Type B pancreatic cell (in vitro differentiated cells): ENCODE results near the gene MEIS2. TPM values are rescaled to one million over a fixed set of nuclear protein-coding genes. Genes with fewer than 3 reads are reported as not detected.

Experiments used
- DNase-seq: peaks from one replicate; pipeline ENCODE4 v3.0.0; 2021; ENCODE audit warnings: mixed read lengths; ENCODE audit not compliant: unreplicated experiment; ENCODE audit errors: extremely low spot score
- H3K27ac Mint-ChIP-seq: 2 replicates; pipeline ENCODE4 v1.8.0; 2021; ENCODE audit warnings: mild to moderate bottlenecking, mixed read lengths
- H3K27me3 Mint-ChIP-seq: 2 replicates; pipeline ENCODE4 v1.8.0; 2021; ENCODE audit warnings: mixed read lengths
- H3K36me3 Mint-ChIP-seq: 2 replicates; pipeline ENCODE4 v1.8.0; 2021; ENCODE audit warnings: mixed read lengths
- H3K4me1 Mint-ChIP-seq: one replicate; pipeline ENCODE4 v1.8.0; 2021; ENCODE audit warnings: mixed read lengths; ENCODE audit not compliant: unreplicated experiment
- H3K4me3 Mint-ChIP-seq: 2 replicates; pipeline ENCODE4 v1.8.0; 2021; ENCODE audit warnings: mild to moderate bottlenecking, mixed read lengths
- H3K9me3 Mint-ChIP-seq: 2 replicates; pipeline ENCODE4 v1.8.0; 2021; ENCODE audit warnings: mixed read lengths
- CTCF ChIP-seq: fragments of 200-600 bp; sonication (generic); conservative IDR thresholded peaks from 2 replicates; pipeline ENCODE4 v1.5.0; 2021; ENCODE audit warnings: antibody characterized with exemption, mild to moderate bottlenecking
- total RNA-seq: library from RNA; stranded (reverse); gene quantifications from 2 replicates; pipeline ENCODE4 v1.2.1, GENCODE V29; 2021; ENCODE audit warnings: low replicate concordance

Gene MEIS2
- total RNA-seq, 1 donor from 2014 or later = 211 TPM

GRCh38 chr15:37016231-37016630, 84.1 kb downstream of the MEIS2 start:
- Mint-ChIP-seq H3K27me3 (no peaks in the 10 kb centered on the region), H3K4me3 (peak overlapping the region; percentile 62), H3K4me1 (peaks cover 66% of the 10 kb centered on the region), H3K27ac (peak overlapping the region; percentile 67), H3K9me3 (no peaks in the 10 kb centered on the region), H3K36me3 (peaks cover 50% of the 10 kb centered on the region)
- no peak for DNase-seq
- no peak for TF ChIP-seq CTCF

GRCh38 chr15:37015451-37015850, 84.9 kb downstream of the MEIS2 start:
- DNase-seq = no peak
- peak overlapping the region; percentile 67 for H3K27ac Mint-ChIP-seq
- H3K4me3 Mint-ChIP-seq = peak overlapping the region; percentile 62
- H3K27me3 Mint-ChIP-seq = no peaks in the 10 kb centered on the region
- H3K36me3 Mint-ChIP-seq = peaks cover 55% of the 10 kb centered on the region
- TF ChIP-seq CTCF = no peak
- H3K9me3 Mint-ChIP-seq = peaks cover 5% of the 10 kb centered on the region
- peaks cover 66% of the 10 kb centered on the region for H3K4me1 Mint-ChIP-seq

DNA sequence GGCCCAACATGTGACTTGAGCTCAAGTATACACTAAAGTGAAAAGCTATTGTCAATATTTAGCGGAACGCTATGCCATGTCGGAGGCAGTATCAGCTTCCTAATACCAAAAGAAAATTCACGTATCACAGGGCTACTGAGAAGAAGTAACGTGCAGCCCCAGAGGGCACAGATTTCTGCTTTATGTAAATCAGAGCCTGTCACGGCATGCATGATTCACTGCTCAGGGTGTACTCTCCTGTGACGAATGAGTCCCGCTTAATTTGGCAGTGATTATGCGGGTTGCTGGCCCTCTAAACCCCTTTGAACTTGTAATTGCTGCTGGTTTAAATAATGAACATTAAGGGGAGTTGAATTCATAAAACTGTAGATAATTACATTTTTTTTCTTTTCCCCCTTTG, 85.3 kb downstream of the MEIS2 start:
- Mint-ChIP-seq H3K36me3 (peaks cover 54% of the 10 kb centered on the region), H3K4me1 (peaks cover 62% of the 10 kb centered on the region), H3K9me3 (peaks cover 5% of the 10 kb centered on the region), H3K4me3 (peak overlapping the region; percentile 62), H3K27me3 (no peaks in the 10 kb centered on the region), H3K27ac (peak overlapping the region; percentile 67)
- no peak for DNase-seq
- no peak for TF ChIP-seq CTCF

- Mint-ChIP-seq H3K27me3 (no peaks in the 10 kb centered on the region), H3K4me1 (peaks cover 57% of the 10 kb centered on the region), H3K36me3 (peaks cover 54% of the 10 kb centered on the region), H3K27ac (peak overlapping the region; percentile 67), H3K9me3 (peaks cover 5% of the 10 kb centered on the region), H3K4me3 (peak overlapping the region; percentile 25)
- no peak for DNase-seq
- no peak for TF ChIP-seq CTCF
Measured at GRCh38 chr15:37014566-37014965, 85.8 kb downstream of the MEIS2 start.

- TF ChIP-seq CTCF = no peak
- Mint-ChIP-seq H3K9me3 (peaks cover 5% of the 10 kb centered on the region), H3K4me3 (peak overlapping the region; percentile 4), H3K4me1 (peaks cover 53% of the 10 kb centered on the region), H3K27me3 (no peaks in the 10 kb centered on the region), H3K27ac (peak overlapping the region; percentile 67), H3K36me3 (peaks cover 54% of the 10 kb centered on the region)
- no peak for DNase-seq
Measured at GRCh38 chr15:37014137-37014536, 86.2 kb downstream of the MEIS2 start.

DNA sequence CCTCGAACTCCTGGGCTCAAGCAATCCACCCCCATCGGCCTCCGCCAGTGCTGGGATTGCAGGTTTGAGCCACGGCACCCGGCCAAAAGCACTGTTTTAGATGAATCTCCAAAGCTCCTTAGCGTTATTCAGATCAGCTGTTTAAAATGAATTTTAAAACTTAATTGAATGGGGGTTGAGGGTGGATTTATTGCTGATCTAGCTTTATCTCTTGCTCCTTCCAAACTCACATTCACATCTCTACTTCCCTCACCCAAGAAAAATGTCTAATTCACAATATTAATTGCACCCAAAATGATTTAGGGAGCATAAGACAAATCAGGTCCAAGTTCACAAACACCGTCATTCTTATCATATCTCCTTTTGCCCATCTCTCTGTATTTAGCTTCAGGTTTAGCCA, 89.8 kb downstream of the MEIS2 start:
- DNase-seq = no peak
- TF ChIP-seq CTCF = no peak
- H3K36me3 Mint-ChIP-seq = peaks cover 57% of the 10 kb centered on the region
- H3K9me3 Mint-ChIP-seq = peaks cover 5% of the 10 kb centered on the region
- no peaks in the 10 kb centered on the region for H3K27me3 Mint-ChIP-seq
- H3K4me1 Mint-ChIP-seq = peaks cover 30% of the 10 kb centered on the region
- no peak overlapping the region for H3K27ac Mint-ChIP-seq
- H3K4me3 Mint-ChIP-seq = no peak overlapping the region
